H9 (cell line): ENCODE results near the gene EPHB3. TPM values are rescaled to one million over a fixed set of nuclear protein-coding genes. Genes with fewer than 3 reads are reported as not detected.
A peak's percentile ranks its signal among the peaks of the same experiment; 100 is the strongest.

ENCODE experiments used
- DNase-seq: peaks from one replicate; pipeline ENCODE4 v3.0.0-alpha.2; 2017
- H2AFZ ChIP-seq: one replicate; pipeline ENCODE4 v1.6.1; 2013; ENCODE audit warnings: mild to moderate bottlenecking, low read length, control low read depth, moderate library complexity
- H2AK5ac ChIP-seq: 2 replicates; pipeline ENCODE4 v1.6.1; 2013; ENCODE audit warnings: low read length, control low read depth, mixed read lengths; ENCODE audit not compliant: insufficient read length
- H2BK120ac ChIP-seq: one replicate; pipeline ENCODE4 v1.6.1; 2013; ENCODE audit warnings: low read depth, mild to moderate bottlenecking, low read length, control low read depth, inconsistent platforms; ENCODE audit not compliant: poor library complexity, severe bottlenecking
- H2BK12ac ChIP-seq: 2 replicates; pipeline ENCODE4 v1.6.1; 2013; ENCODE audit warnings: low read length, control low read depth, mixed read lengths, low read depth; ENCODE audit not compliant: insufficient read length
- H2BK15ac ChIP-seq: 2 replicates; pipeline ENCODE4 v1.6.1; 2013; ENCODE audit warnings: low read depth, low read length, control low read depth
- H2BK20ac ChIP-seq: one replicate; pipeline ENCODE4 v1.6.1; 2013; ENCODE audit warnings: low read depth, mild to moderate bottlenecking, low read length, control low read depth, inconsistent platforms; ENCODE audit not compliant: poor library complexity, severe bottlenecking
- H2BK5ac ChIP-seq: 2 replicates; pipeline ENCODE4 v1.6.1; 2013; ENCODE audit warnings: low read length, control low read depth, mixed read lengths; ENCODE audit not compliant: insufficient read length
- H3K14ac ChIP-seq: 2 replicates; pipeline ENCODE4 v1.6.1; 2013; ENCODE audit warnings: low read length, control low read depth; ENCODE audit not compliant: insufficient read depth
- H3K18ac ChIP-seq: 2 replicates; pipeline ENCODE4 v1.6.1; 2013; ENCODE audit warnings: low read depth, mild to moderate bottlenecking, mixed read lengths, low read length, control low read depth; ENCODE audit not compliant: insufficient read length
- H3K23ac ChIP-seq: 2 replicates; pipeline ENCODE4 v1.6.1; 2013; ENCODE audit warnings: low read length, control low read depth, mixed read lengths, low read depth; ENCODE audit not compliant: insufficient read length
- H3K23me2 ChIP-seq: 2 replicates; pipeline ENCODE4 v1.6.1; 2013; ENCODE audit warnings: low read depth, mild to moderate bottlenecking, mixed read lengths, low read length, control low read depth; ENCODE audit not compliant: insufficient read length, poor library complexity, severe bottlenecking
- H3K27ac ChIP-seq: 2 replicates; pipeline ENCODE4 v1.5.1; 2013; ENCODE audit warnings: low read length, control low read depth, mixed read lengths, low read depth; ENCODE audit not compliant: insufficient read length
- H3K27me3 ChIP-seq: 2 replicates; pipeline ENCODE4 v1.6.1; 2013; ENCODE audit warnings: low read length, control low read depth, inconsistent platforms; ENCODE audit not compliant: insufficient read depth
- H3K4ac ChIP-seq: 2 replicates; pipeline ENCODE4 v1.6.1; 2013; ENCODE audit warnings: low read depth, mild to moderate bottlenecking, control low read depth, inconsistent platforms, low read length, moderate library complexity
- H3K4me1 ChIP-seq: 2 replicates; pipeline ENCODE4 v1.6.1; 2013; ENCODE audit warnings: low read length, control low read depth, inconsistent platforms; ENCODE audit not compliant: insufficient read depth
- H3K4me2 ChIP-seq: 2 replicates; pipeline ENCODE4 v1.6.1; 2013; ENCODE audit warnings: low read length, control low read depth, mixed read lengths; ENCODE audit not compliant: insufficient read length, insufficient read depth
- H3K56ac ChIP-seq: 2 replicates; pipeline ENCODE4 v1.6.1; 2013; ENCODE audit warnings: low read depth, mild to moderate bottlenecking, mixed read lengths, low read length, control low read depth; ENCODE audit not compliant: insufficient read length
- H3K79me1 ChIP-seq: 2 replicates; pipeline ENCODE4 v1.6.1; 2013; ENCODE audit warnings: low read depth, mild to moderate bottlenecking, moderate library complexity, low read length, control low read depth, inconsistent platforms; ENCODE audit not compliant: insufficient read depth, poor library complexity, severe bottlenecking
- H3K79me2 ChIP-seq: 2 replicates; pipeline ENCODE4 v1.6.1; 2013; ENCODE audit warnings: low read length, control low read depth, inconsistent platforms; ENCODE audit not compliant: insufficient read depth
- H3K9ac ChIP-seq: 2 replicates; pipeline ENCODE4 v1.6.1; 2013; ENCODE audit warnings: low read length, control low read depth, mixed read lengths; ENCODE audit not compliant: insufficient read length; ENCODE audit errors: extremely low read depth
- H3K9me3 ChIP-seq: one replicate; pipeline ENCODE4 v1.6.1; 2013; ENCODE audit warnings: low read depth, low read length, inconsistent platforms; ENCODE audit not compliant: control insufficient read depth
- H3T11ph ChIP-seq: one replicate; pipeline ENCODE4 v1.6.1; 2013; ENCODE audit warnings: mild to moderate bottlenecking, low read length, control low read depth, inconsistent platforms
- H4K20me1 ChIP-seq: one replicate; pipeline ENCODE4 v1.6.1; 2013; ENCODE audit not compliant: control insufficient read depth, insufficient read length, insufficient read depth
- H4K5ac ChIP-seq: 2 replicates; pipeline ENCODE4 v1.6.1; 2013; ENCODE audit warnings: low read depth, mild to moderate bottlenecking, mixed read lengths, low read length, control low read depth; ENCODE audit not compliant: insufficient read length
- H4K8ac ChIP-seq: replicated peaks from 2 replicates; pipeline ENCODE4 v1.6.1; 2013; ENCODE audit warnings: low read length, control low read depth, mixed read lengths, low read depth; ENCODE audit not compliant: insufficient read length
- H4K91ac ChIP-seq: 2 replicates; pipeline ENCODE4 v1.6.1; 2013; ENCODE audit warnings: low read depth, mild to moderate bottlenecking, moderate library complexity, mixed read lengths, low read length, control low read depth; ENCODE audit not compliant: insufficient read length
- H3K27ac Mint-ChIP-seq, 3 experiments: 2 replicates in 2 of 3; 3 replicates in 1 of 3; pipeline ENCODE4 v1.8.0; 2020 to 2021; ENCODE audit warnings: mixed read lengths in 3 of 3, mild to moderate bottlenecking in 1 of 3, moderate library complexity in 1 of 3
- H3K27me3 Mint-ChIP-seq: 2 replicates; pipeline ENCODE4 v1.8.0; 2021; ENCODE audit warnings: low read depth, mild to moderate bottlenecking, moderate library complexity, mixed read lengths
- H3K36me3 Mint-ChIP-seq, 3 experiments: 2 replicates in 2 of 3; 3 replicates in 1 of 3; pipeline ENCODE4 v1.8.0; 2020 to 2021; ENCODE audit warnings: low read depth in 3 of 3, mixed read lengths in 3 of 3; ENCODE audit not compliant: insufficient read depth in 1 of 3
- H3K4me1 Mint-ChIP-seq, 2 experiments: 2 replicates each; pipeline ENCODE4 v1.8.0; 2020; ENCODE audit warnings: mixed read lengths in 2 of 2
- H3K4me3 Mint-ChIP-seq, 2 experiments: 2 replicates in 1 of 2; 3 replicates in 1 of 2; pipeline ENCODE4 v1.8.0; 2020 to 2021; ENCODE audit warnings: mild to moderate bottlenecking in 2 of 2, mixed read lengths in 2 of 2, moderate library complexity in 1 of 2
- H3K9me3 Mint-ChIP-seq, 2 experiments: 2 replicates in 1 of 2; 3 replicates in 1 of 2; pipeline ENCODE4 v1.8.0; 2020; ENCODE audit warnings: mild to moderate bottlenecking in 2 of 2, mixed read lengths in 2 of 2, moderate library complexity in 1 of 2
- WGBS: extraction: QIAGEN DNeasy Blood & Tissue Kit; methylation state at CpG from one replicate; pipeline ENCODE4 v1.1.7; 2013; ENCODE audit warnings: missing lambda C conversion rate, low lambda C conversion rate, mixed read lengths; ENCODE audit not compliant: insufficient read length; ENCODE audit errors: extremely low coverage; 5-methylcytosine and 5-hydroxymethylcytosine counted together
- total RNA-seq: library from RNA; stranded (reverse); gene quantifications from 2 replicates; pipeline ENCODE4 v1.2.1, GENCODE V29; 2021
- TF ChIP-seq, protein P1 (sequence below): fragments of 200-600 bp; sonication (generic); conservative IDR thresholded peaks from 3 replicates; pipeline ENCODE4 v1.8.0; 2021; ENCODE audit warnings: antibody characterized with exemption, mild to moderate bottlenecking

EPHB3 gene
- total RNA-seq, 1 experiment from 2014 or later, result 1.0 TPM

- Histone ChIP-seq H3K14ac (no peak overlapping the region), H4K5ac (no peak overlapping the region), H3K79me1 (no peaks in the 10 kb centered on the region), H3K27ac (no peak overlapping the region), H3K23me2 (peaks cover 9% of the 10 kb centered on the region), H2BK12ac (no peak overlapping the region), H3K79me2 (no peaks in the 10 kb centered on the region), H3K56ac (no peak overlapping the region), H4K8ac (no peak overlapping the region), H2BK15ac (no peak overlapping the region), H4K20me1 (no peaks in the 10 kb centered on the region), H2BK5ac (no peak overlapping the region), H2AK5ac (no peak overlapping the region), H3K4me1 (peaks cover 4% of the 10 kb centered on the region; the same call in 1 of the 2 replicates), H4K91ac (no peak overlapping the region), H3T11ph (no peak overlapping the region), H3K9me3 (no peaks in the 10 kb centered on the region), H2AFZ (no peak overlapping the region), H3K27me3 (peaks cover 51% of the 10 kb centered on the region), H2BK20ac (no peak overlapping the region), H3K4ac (no peak overlapping the region), H3K23ac (no peak overlapping the region), H3K9ac (no peak overlapping the region), H2BK120ac (no peak overlapping the region), H3K4me2 (no peak overlapping the region), H3K18ac (no peak overlapping the region)
- Mint-ChIP-seq H3K36me3 (no peaks in the 10 kb centered on the region; a peak in 1 of 7 replicates), H3K4me1 (peaks cover 42 to 63% of the 10 kb centered on the region in 2 experiments), H3K4me3 (peak overlapping the region in 1 of 2 experiments; percentile 89; a peak in 3 of 5 replicates), H3K27ac (no peak overlapping the region), H3K27me3 (peaks cover 85% of the 10 kb centered on the region), H3K9me3 (peaks cover 0 to 2% of the 10 kb centered on the region in 2 experiments; a peak in 2 of 5 replicates)
- DNase-seq, result no peak
- no CpG with 5 or more reads among the region's 6 CpGs for WGBS
- TF ChIP-seq, protein P1, sequence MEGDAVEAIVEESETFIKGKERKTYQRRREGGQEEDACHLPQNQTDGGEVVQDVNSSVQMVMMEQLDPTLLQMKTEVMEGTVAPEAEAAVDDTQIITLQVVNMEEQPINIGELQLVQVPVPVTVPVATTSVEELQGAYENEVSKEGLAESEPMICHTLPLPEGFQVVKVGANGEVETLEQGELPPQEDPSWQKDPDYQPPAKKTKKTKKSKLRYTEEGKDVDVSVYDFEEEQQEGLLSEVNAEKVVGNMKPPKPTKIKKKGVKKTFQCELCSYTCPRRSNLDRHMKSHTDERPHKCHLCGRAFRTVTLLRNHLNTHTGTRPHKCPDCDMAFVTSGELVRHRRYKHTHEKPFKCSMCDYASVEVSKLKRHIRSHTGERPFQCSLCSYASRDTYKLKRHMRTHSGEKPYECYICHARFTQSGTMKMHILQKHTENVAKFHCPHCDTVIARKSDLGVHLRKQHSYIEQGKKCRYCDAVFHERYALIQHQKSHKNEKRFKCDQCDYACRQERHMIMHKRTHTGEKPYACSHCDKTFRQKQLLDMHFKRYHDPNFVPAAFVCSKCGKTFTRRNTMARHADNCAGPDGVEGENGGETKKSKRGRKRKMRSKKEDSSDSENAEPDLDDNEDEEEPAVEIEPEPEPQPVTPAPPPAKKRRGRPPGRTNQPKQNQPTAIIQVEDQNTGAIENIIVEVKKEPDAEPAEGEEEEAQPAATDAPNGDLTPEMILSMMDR, result no peak
These were observed 8.9 kb downstream of the EPHB3 start for GRCh38 chr3:184570489-184570888.
